GM23248 (cell line): ENCODE data around the gene SLC45A1. TPM values are rescaled to one million over a fixed set of nuclear protein-coding genes. Genes with fewer than 3 reads are reported as not detected.

Source experiments
- DNase-seq: peaks from one replicate; pipeline ENCODE4 v3.0.0-alpha.2; 2015
- H2AFZ ChIP-seq: fragments of 200-600 bp; sonication (generic); 2 replicates; pipeline ENCODE4 v1.6.1; 2016; ENCODE audit warnings: antibody characterized with exemption
- H3F3A ChIP-seq: fragments of 200-600 bp; sonication (generic); 2 replicates; pipeline ENCODE4 v1.6.1; 2016; ENCODE audit warnings: mild to moderate bottlenecking, antibody characterized with exemption, mixed run types; ENCODE audit not compliant: insufficient read depth
- H3K27ac ChIP-seq: fragments of 200-600 bp; sonication (generic); 2 replicates; pipeline ENCODE4 v1.5.1; 2016; ENCODE audit warnings: mild to moderate bottlenecking
- H3K27me3 ChIP-seq: fragments of 200-600 bp; sonication (generic); replicated peaks from 2 replicates; pipeline ENCODE4 v1.6.1; 2016; ENCODE audit warnings: mild to moderate bottlenecking; ENCODE audit not compliant: insufficient read depth
- H3K36me3 ChIP-seq: fragments of 200-600 bp; sonication (generic); 2 replicates; pipeline ENCODE4 v1.6.1; 2016; ENCODE audit warnings: low read depth, mild to moderate bottlenecking
- H3K4me1 ChIP-seq: fragments of 200-600 bp; sonication (generic); 2 replicates; pipeline ENCODE4 v1.6.1; 2016; ENCODE audit warnings: mild to moderate bottlenecking; ENCODE audit not compliant: insufficient read depth
- H3K4me2 ChIP-seq: fragments of 200-600 bp; sonication (generic); one replicate; pipeline ENCODE4 v1.6.1; 2016; ENCODE audit warnings: mild to moderate bottlenecking; ENCODE audit not compliant: unreplicated experiment
- H3K4me3 ChIP-seq: fragments of 200-600 bp; sonication (generic); 2 replicates; pipeline ENCODE4 v1.5.1; 2016; ENCODE audit warnings: mild to moderate bottlenecking
- H3K79me2 ChIP-seq: fragments of 200-600 bp; sonication (generic); 2 replicates; pipeline ENCODE4 v1.6.1; 2016; ENCODE audit warnings: mild to moderate bottlenecking; ENCODE audit not compliant: insufficient read depth
- H3K9ac ChIP-seq: fragments of 200-600 bp; sonication (generic); 2 replicates; pipeline ENCODE4 v1.6.1; 2016; ENCODE audit warnings: mild to moderate bottlenecking
- H3K9me2 ChIP-seq: fragments of 200-600 bp; sonication (generic); 2 replicates; pipeline ENCODE4 v1.6.1; 2016; ENCODE audit warnings: mixed run types, mild to moderate bottlenecking, moderate library complexity; ENCODE audit not compliant: insufficient read depth
- H3K9me3 ChIP-seq: fragments of 200-600 bp; sonication (generic); one replicate; pipeline ENCODE4 v1.6.1; 2017; ENCODE audit warnings: low read depth
- H4K20me1 ChIP-seq: fragments of 200-600 bp; sonication (generic); 2 replicates; pipeline ENCODE4 v1.6.0; 2016; ENCODE audit not compliant: insufficient read depth
- EZH2 ChIP-seq: fragments of 200-600 bp; sonication (generic); IDR thresholded peaks from 2 replicates; pipeline ENCODE4 v1.6.1; 2018; ENCODE audit warnings: antibody characterized with exemption, mild to moderate bottlenecking; ENCODE audit not compliant: insufficient read depth, poor library complexity, severe bottlenecking
- EZH2phosphoT487 ChIP-seq: fragments of 200-600 bp; sonication (generic); IDR thresholded peaks from 2 replicates; pipeline ENCODE4 v1.6.1; 2018; ENCODE audit warnings: antibody characterized with exemption, moderate library complexity, mild to moderate bottlenecking, low read depth; ENCODE audit not compliant: insufficient read depth
- WGBS, 2 experiments: methylation state at CpG; one replicate each; pipeline ENCODE4 v1.1.6; 2015 to 2017; ENCODE audit warnings: low lambda C conversion rate in 2 of 2, low coverage in 1 of 2; ENCODE audit errors: missing lambda C conversion rate in 2 of 2; 5-methylcytosine and 5-hydroxymethylcytosine counted together
- in situ Hi-C: fragments of 300-500 bp; cut with MboI; formaldehyde crosslinking; loops from 2 replicates; pipeline ENCODE4 v1.15.0; 2020
- polyA plus RNA-seq: library from polyadenylated mRNA; unstranded; fragments of >200 nt; fragmentation: Nextera tagmentation; extraction: Ambion mirVana; gene quantifications from 2 replicates; pipeline ENCODE4 v1.2.1, GENCODE V29; 2016
- total RNA-seq: library from RNA; depleted of rRNA; stranded (reverse); fragments of >200 nt; shearing (Covaris generic); gene quantifications from 2 replicates; pipeline ENCODE4 v1.2.3, GENCODE V29; 2014

Gene SLC45A1
- total and polyA plus RNA-seq, 2 experiments from 2014 or later: 0.97 to 1.9 TPM

DNA sequence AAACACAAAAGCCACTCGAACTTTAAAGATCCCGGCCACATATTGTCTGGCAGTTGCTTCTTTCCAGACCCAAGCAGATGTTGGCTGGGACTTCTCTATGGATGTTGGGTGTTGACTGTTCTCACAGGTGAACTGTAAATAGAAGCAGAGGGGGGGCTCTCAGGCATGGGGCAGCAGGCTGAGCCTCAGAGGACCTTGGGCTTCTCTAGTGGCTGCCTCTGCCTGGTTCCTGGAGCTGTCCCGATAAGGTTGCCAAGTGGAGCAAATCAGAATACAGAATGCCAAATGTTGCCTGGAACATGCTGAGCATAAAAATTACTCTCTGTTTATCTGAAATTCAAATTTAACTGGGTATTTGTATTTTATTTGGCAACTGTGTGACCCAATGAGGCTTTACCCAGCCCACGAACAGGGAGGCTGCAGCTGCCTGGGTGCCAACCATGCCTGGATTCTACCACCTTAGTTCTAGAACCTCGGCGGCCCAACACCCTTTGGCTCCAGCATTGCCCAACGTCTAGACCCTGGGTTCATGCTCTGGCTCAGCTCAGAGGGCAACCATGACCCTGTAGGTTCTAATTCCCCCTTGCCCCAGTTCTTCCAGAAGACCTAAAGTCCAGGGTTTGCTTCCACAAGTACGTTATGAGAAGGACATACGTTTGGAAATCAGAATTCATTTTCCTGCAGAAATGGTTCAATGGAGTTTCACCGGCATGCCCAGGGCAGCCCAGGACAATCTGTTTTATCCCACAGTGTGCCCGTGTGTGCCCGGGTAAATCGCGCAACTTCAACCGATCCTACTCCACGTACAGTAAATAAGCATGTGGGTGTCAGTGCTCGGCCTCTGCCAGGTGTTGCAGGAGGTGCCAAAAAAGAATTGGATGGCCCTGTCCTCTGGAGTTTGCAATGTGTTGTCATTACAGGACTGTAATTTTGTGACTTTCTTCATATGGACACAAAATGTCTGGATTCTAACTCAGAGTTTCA is 5.4 kb upstream of the SLC45A1 start:
- Histone ChIP-seq H3K9ac (no peak overlapping the region), H3F3A (no peaks in the 10 kb centered on the region), H3K9me2 (no peaks in the 10 kb centered on the region), H3K79me2 (no peaks in the 10 kb centered on the region), H3K36me3 (no peaks in the 10 kb centered on the region), H3K4me2 (no peak overlapping the region), H4K20me1 (no peaks in the 10 kb centered on the region), H3K27me3 (no peaks in the 10 kb centered on the region), H3K4me3 (no peak overlapping the region), H3K4me1 (no peaks in the 10 kb centered on the region), H2AFZ (no peak overlapping the region), H3K9me3 (no peaks in the 10 kb centered on the region), H3K27ac (no peak overlapping the region)
- WGBS, 2 experiments: 83 to 84% methylated on average over 17 of the region's 17 CpGs
- TF ChIP-seq EZH2 (no peak), EZH2phosphoT487 (no peak)
- DNase-seq: no peak
- in situ Hi-C loops: loop anchor here (10.0 kb wide), 1 partner anchor 328 kb away; no protein-coding TSS in a partner anchor

DNA sequence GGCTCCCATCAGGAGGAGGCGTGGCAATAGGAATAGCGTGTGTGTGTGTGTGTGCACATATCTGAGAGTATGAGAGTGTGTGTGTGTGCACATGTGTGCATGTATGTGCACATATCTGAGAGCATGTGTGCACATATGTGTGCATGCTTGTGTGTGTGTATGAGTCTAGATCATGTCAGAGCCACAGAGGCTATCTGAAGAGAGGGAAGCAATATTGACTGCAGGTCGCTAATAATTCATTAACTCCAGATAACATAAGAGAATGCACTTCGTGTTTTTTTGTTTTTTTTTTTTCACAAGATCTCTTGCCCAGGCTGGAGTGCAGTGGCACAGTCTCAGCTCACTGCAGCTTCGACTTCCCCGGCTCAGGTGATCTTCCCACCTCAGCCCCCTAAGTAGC is 4.7 kb upstream of the SLC45A1 start:
- in situ Hi-C loops: loop anchor here (10.0 kb wide), 1 partner anchor 328 kb away; no protein-coding TSS in a partner anchor
- Histone ChIP-seq H4K20me1 (no peaks in the 10 kb centered on the region), H3F3A (no peaks in the 10 kb centered on the region), H3K27ac (no peak overlapping the region), H3K4me3 (no peak overlapping the region), H2AFZ (no peak overlapping the region), H3K9me3 (no peaks in the 10 kb centered on the region), H3K4me2 (no peak overlapping the region), H3K79me2 (no peaks in the 10 kb centered on the region), H3K4me1 (no peaks in the 10 kb centered on the region), H3K36me3 (no peaks in the 10 kb centered on the region), H3K9me2 (no peaks in the 10 kb centered on the region), H3K27me3 (no peaks in the 10 kb centered on the region), H3K9ac (no peak overlapping the region)
- WGBS, 2 experiments: 86 to 88% methylated on average over 5 to 6 of the region's 6 CpGs
- TF ChIP-seq EZH2 (no peak), EZH2phosphoT487 (no peak)
- no peak for DNase-seq

GRCh38 chr1:8314346-8315280 is 3.3 kb upstream of the SLC45A1 start:
- Histone ChIP-seq H3K9me3 (no peaks in the 10 kb centered on the region), H4K20me1 (no peaks in the 10 kb centered on the region), H3K27ac (no peak overlapping the region), H3K9ac (no peak overlapping the region), H3K79me2 (no peaks in the 10 kb centered on the region), H3K4me3 (no peak overlapping the region), H3K4me1 (no peaks in the 10 kb centered on the region), H2AFZ (no peak overlapping the region), H3K36me3 (no peaks in the 10 kb centered on the region), H3K9me2 (no peaks in the 10 kb centered on the region), H3K4me2 (no peak overlapping the region), H3K27me3 (no peaks in the 10 kb centered on the region), H3F3A (no peaks in the 10 kb centered on the region)
- 47% methylated on average over 17 to 21 of the region's 21 CpGs for WGBS, 2 experiments
- DNase-seq: peak; percentile 87
- in situ Hi-C loops: loop anchor here (10.0 kb wide), 1 partner anchor 330 kb away; no protein-coding TSS in a partner anchor
- TF ChIP-seq EZH2 (no peak), EZH2phosphoT487 (no peak)
